ENCODE measurements around the gene NPIPB6. TPM values are rescaled to one million over a fixed set of nuclear protein-coding genes. Genes with fewer than 3 reads are reported as not detected.

NPIPB6 gene
- total RNA-seq, 2 donors from 2014 or later = 2.7 to 3.1 TPM

- TF ChIP-seq CTCF (IDR thresholded peaks at IDR 0.05) (no peak), POLR2A (IDR thresholded peaks at IDR 0.05) (no peak), POLR2AphosphoS5 (IDR thresholded peaks at IDR 0.05) (no peak)
- DNase-seq (ENCODE audit: low spot score) = no peak
- Histone ChIP-seq H3K36me3 (no peaks in the 10 kb centered on the region), H3K27ac (no peak overlapping the region), H3K9me3 (no peaks in the 10 kb centered on the region), H3K4me3 (no peak overlapping the region), H3K4me1 (replicated peaks) (no peaks in the 10 kb centered on the region), H3K27me3 (replicated peaks; ENCODE audit: insufficient read depth) (no peaks in the 10 kb centered on the region)
- intact Hi-C loops (cut with DNase I) = loop anchor here (10.0 kb wide), 1 partner anchor 275 kb away; no protein-coding TSS in a partner anchor
- 70% methylated on average over 20 of the region's 20 CpGs for WGBS
Measured at GRCh38 chr16:28309811-28310311, 53.4 kb downstream of the NPIPB6 start.

- no peaks in the 10 kb centered on the region for H3K9me3 ChIP-seq
- no peaks in the 10 kb centered on the region for H3K4me1 ChIP-seq (replicated peaks)
- DNase-seq (ENCODE audit: low spot score) = no peak
- intact Hi-C loops (cut with DNase I) = loop anchor here (10.0 kb wide), 1 partner anchor 276 kb away; no protein-coding TSS in a partner anchor
- H3K27ac ChIP-seq = no peak overlapping the region
- H3K36me3 ChIP-seq = no peaks in the 10 kb centered on the region
- WGBS = 89% methylated on average over 14 of the region's 14 CpGs
- no peaks in the 10 kb centered on the region for H3K27me3 ChIP-seq (replicated peaks; ENCODE audit: insufficient read depth)
- H3K4me3 ChIP-seq = no peak overlapping the region
- TF ChIP-seq POLR2A (IDR thresholded peaks at IDR 0.05) (no peak), CTCF (IDR thresholded peaks at IDR 0.05) (no peak), POLR2AphosphoS5 (IDR thresholded peaks at IDR 0.05) (no peak)
Measured at GRCh38 chr16:28308794-28309584, 54.3 kb downstream of the NPIPB6 start.

GRCh38 chr16:28307936-28308335 is 55.4 kb downstream of the NPIPB6 start:
- no peak for DNase-seq (ENCODE audit: low spot score)
- 91% methylated on average over 5 of the region's 5 CpGs for whole genome bisulfite sequencing
- Histone ChIP-seq H3K4me3 (no peak overlapping the region), H3K27me3 (replicated peaks; ENCODE audit: insufficient read depth) (no peaks in the 10 kb centered on the region), H3K4me1 (replicated peaks) (no peaks in the 10 kb centered on the region), H3K9me3 (no peaks in the 10 kb centered on the region), H3K27ac (no peak overlapping the region), H3K36me3 (no peaks in the 10 kb centered on the region)
- intact Hi-C loops (cut with DNase I) = loop anchor here (10.0 kb wide), 1 partner anchor 277 kb away; no protein-coding TSS in a partner anchor
- no peak for TF ChIP-seq POLR2A (IDR thresholded peaks at IDR 0.05)
- no peak for TF ChIP-seq POLR2AphosphoS5 (IDR thresholded peaks at IDR 0.05)
- TF ChIP-seq CTCF (IDR thresholded peaks at IDR 0.05) = no peak

- Histone ChIP-seq H3K4me1 (replicated peaks) (no peaks in the 10 kb centered on the region), H3K27ac (no peak overlapping the region), H3K36me3 (no peaks in the 10 kb centered on the region), H3K27me3 (replicated peaks; ENCODE audit: insufficient read depth) (no peaks in the 10 kb centered on the region), H3K9me3 (no peaks in the 10 kb centered on the region), H3K4me3 (no peak overlapping the region)
- no peak for DNase-seq (ENCODE audit: low spot score)
- TF ChIP-seq POLR2A (IDR thresholded peaks at IDR 0.05) (no peak), POLR2AphosphoS5 (IDR thresholded peaks at IDR 0.05) (no peak), CTCF (IDR thresholded peaks at IDR 0.05) (no peak)
- intact Hi-C loops (cut with DNase I) = loop anchor here (10.0 kb wide), 1 partner anchor 281 kb away; no protein-coding TSS in a partner anchor
- WGBS = 73% methylated on average over 8 of the region's 8 CpGs
Measured at GRCh38 chr16:28304214-28304613, 59.1 kb downstream of the NPIPB6 start.
